ENCODE data around the gene RECQL5. TPM values are rescaled to one million over a fixed set of nuclear protein-coding genes. Genes with fewer than 3 reads are reported as not detected.
A peak's percentile ranks its signal among the peaks of the same experiment; 100 is the strongest.

Gene RECQL5
- total RNA-seq, 4 donors from 2014 or later: 41.9 to 91.8 (median 70.1) TPM

DNA sequence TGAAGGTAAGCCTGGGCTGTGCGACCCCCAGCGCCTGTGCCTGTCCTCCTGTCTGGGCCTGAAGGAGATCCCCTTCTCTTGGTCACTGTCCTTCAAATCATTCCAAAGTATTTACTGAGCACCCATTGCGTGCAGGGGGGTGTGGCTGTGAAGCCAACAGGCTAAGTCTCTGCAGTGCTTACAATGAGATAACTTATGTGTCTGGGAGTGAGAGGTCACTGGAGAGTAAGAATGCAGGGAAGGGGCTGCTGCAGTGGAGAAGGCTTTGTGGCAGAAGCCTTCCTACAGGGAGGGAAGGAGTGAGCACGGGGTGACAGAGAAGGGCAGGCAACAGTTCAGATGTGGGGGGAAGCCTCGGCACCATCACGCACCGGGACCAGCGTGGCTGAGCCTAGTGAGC, 44.9 kb downstream of the RECQL5 start:
- WGBS, 2 donors: 82 to 85% methylated on average over 8 of the region's 8 CpGs
- no peak overlapping the region for H3K4me3 ChIP-seq (replicated peaks in 1 of 3)
- no peaks in the 10 kb centered on the region for H3K9me3 ChIP-seq
- no peak overlapping the region for H3K27ac ChIP-seq
- no peaks in the 10 kb centered on the region for H3K4me1 ChIP-seq
- intact Hi-C loops (cut with DNase I): no loop called here
- H3K27me3 ChIP-seq: no peaks in the 10 kb centered on the region
- DNase-seq: no peak
- TF ChIP-seq, protein P1, sequence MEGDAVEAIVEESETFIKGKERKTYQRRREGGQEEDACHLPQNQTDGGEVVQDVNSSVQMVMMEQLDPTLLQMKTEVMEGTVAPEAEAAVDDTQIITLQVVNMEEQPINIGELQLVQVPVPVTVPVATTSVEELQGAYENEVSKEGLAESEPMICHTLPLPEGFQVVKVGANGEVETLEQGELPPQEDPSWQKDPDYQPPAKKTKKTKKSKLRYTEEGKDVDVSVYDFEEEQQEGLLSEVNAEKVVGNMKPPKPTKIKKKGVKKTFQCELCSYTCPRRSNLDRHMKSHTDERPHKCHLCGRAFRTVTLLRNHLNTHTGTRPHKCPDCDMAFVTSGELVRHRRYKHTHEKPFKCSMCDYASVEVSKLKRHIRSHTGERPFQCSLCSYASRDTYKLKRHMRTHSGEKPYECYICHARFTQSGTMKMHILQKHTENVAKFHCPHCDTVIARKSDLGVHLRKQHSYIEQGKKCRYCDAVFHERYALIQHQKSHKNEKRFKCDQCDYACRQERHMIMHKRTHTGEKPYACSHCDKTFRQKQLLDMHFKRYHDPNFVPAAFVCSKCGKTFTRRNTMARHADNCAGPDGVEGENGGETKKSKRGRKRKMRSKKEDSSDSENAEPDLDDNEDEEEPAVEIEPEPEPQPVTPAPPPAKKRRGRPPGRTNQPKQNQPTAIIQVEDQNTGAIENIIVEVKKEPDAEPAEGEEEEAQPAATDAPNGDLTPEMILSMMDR (IDR thresholded peaks at IDR 0.05): no peak
- H3K36me3 ChIP-seq: peaks cover 32 to 40% of the 10 kb centered on the region in 2 donors

- no peaks in the 10 kb centered on the region for H3K4me1 ChIP-seq
- H3K4me3 ChIP-seq (replicated peaks in 1 of 3): no peak overlapping the region
- TF ChIP-seq POLR2A (IDR thresholded peaks at IDR 0.05): no peak
- TF ChIP-seq, protein P1 (IDR thresholded peaks at IDR 0.05): no peak
- peaks cover 32 to 37% of the 10 kb centered on the region in 2 donors for H3K36me3 ChIP-seq
- H3K9me3 ChIP-seq: no peaks in the 10 kb centered on the region
- no peak for DNase-seq
- WGBS, 2 donors: 83 to 100% methylated on average over 1 to 2 of the region's 4 CpGs
- H3K27ac ChIP-seq: no peak overlapping the region
- no peaks in the 10 kb centered on the region for H3K27me3 ChIP-seq
- intact Hi-C loops (cut with DNase I): no loop called here
Observed at GRCh38 chr17:75621489-75621888, 45.5 kb downstream of the RECQL5 start.

GRCh38 chr17:75619506-75620431, 47.2 kb downstream of the RECQL5 start:
- intact Hi-C loops (cut with DNase I): loop anchor here (5.0 kb wide), 1 partner anchor 118 kb away; no protein-coding TSS in a partner anchor
- 75 to 89% methylated on average over 11 to 26 of the region's 36 CpGs for WGBS, 2 donors
- Histone ChIP-seq H3K36me3 (peaks cover 26 to 32% of the 10 kb centered on the region in 2 donors), H3K4me3 (replicated peaks in 1 of 3) (no peak overlapping the region), H3K4me1 (no peaks in the 10 kb centered on the region), H3K27me3 (no peaks in the 10 kb centered on the region), H3K27ac (no peak overlapping the region), H3K9me3 (no peaks in the 10 kb centered on the region)
- no peak for DNase-seq
- no peak for TF ChIP-seq POLR2A (IDR thresholded peaks at IDR 0.05)
- TF ChIP-seq, protein P1 (IDR thresholded peaks at IDR 0.05): peak in 2 of 6 experiments; percentile 25 to 26

- H3K27ac ChIP-seq: no peak overlapping the region
- no peak for DNase-seq
- H3K36me3 ChIP-seq: peaks cover 33 to 48% of the 10 kb centered on the region in 2 donors
- H3K9me3 ChIP-seq: no peaks in the 10 kb centered on the region
- H3K4me1 ChIP-seq: no peaks in the 10 kb centered on the region
- intact Hi-C loops (cut with DNase I): loop anchor here (5.0 kb wide), 1 partner anchor 120 kb away; no protein-coding TSS in a partner anchor
- TF ChIP-seq POLR2A (IDR thresholded peaks at IDR 0.05): no peak
- TF ChIP-seq, protein P1 (IDR thresholded peaks at IDR 0.05): no peak
- no peaks in the 10 kb centered on the region for H3K27me3 ChIP-seq
- 87 to 89% methylated on average over 11 of the region's 11 CpGs for whole genome bisulfite sequencing, 2 donors
- H3K4me3 ChIP-seq (replicated peaks in 1 of 3): no peak overlapping the region
Observed at GRCh38 chr17:75617675-75618074, 49.3 kb downstream of the RECQL5 start.

DNA sequence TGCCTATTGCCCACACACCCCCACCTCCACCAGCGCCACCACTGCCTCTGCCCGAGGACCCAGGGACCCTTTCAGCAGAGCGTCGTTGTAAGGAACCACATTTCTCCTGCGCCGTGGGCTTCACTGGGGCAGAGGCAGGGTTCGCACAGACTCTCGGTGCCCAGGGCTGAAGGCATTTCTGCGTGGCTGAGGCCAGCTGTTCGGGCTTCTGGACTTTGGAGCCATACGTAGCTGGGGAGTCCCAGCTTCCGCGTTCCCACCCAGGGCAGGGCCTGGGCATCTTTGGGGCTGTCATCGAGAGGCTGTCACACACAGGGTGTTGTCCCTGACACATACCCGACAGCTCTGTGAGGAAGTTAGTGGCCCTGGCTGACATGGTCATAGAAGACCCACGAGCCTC, 49.7 kb downstream of the RECQL5 start:
- no peak overlapping the region for H3K27ac ChIP-seq
- no peaks in the 10 kb centered on the region for H3K4me1 ChIP-seq
- no peaks in the 10 kb centered on the region for H3K9me3 ChIP-seq
- TF ChIP-seq, protein P1 (IDR thresholded peaks at IDR 0.05): no peak
- no peak for TF ChIP-seq POLR2A (IDR thresholded peaks at IDR 0.05)
- intact Hi-C loops (cut with DNase I): loop anchor here (5.0 kb wide), 1 partner anchor 120 kb away; no protein-coding TSS in a partner anchor
- no peaks in the 10 kb centered on the region for H3K27me3 ChIP-seq
- DNase-seq: no peak
- H3K4me3 ChIP-seq (replicated peaks in 1 of 3): no peak overlapping the region
- 96 to 98% methylated on average over 14 to 15 of the region's 16 CpGs for WGBS, 2 donors
- H3K36me3 ChIP-seq: peaks cover 33 to 51% of the 10 kb centered on the region in 2 donors

All from thyroid gland (tissue), 4 donors.